Measurements from ENCODE around the gene EPS8L2.
A peak's percentile ranks its signal among the peaks of the same experiment; 100 is the strongest.

EPS8L2 gene

GRCh38 chr11:721741-722345 is 15.8 kb downstream of the EPS8L2 start:
- peak overlapping the region; percentile 26 for H3K4me2 ChIP-seq (ENCODE audit: low read depth, low read length, poor library complexity, severe bottlenecking)

GRCh38 chr11:722346-722811 is 16.3 kb downstream of the EPS8L2 start:
- Histone ChIP-seq H4K20me1 (ENCODE audit: low read depth, low read length) (no peaks in the 10 kb centered on the region), H3K9me3 (ENCODE audit: insufficient read depth, low read length) (no peaks in the 10 kb centered on the region), H3K27ac (ENCODE audit: low read depth, low read length) (no peak overlapping the region), H3K4me2 (ENCODE audit: low read depth, low read length, poor library complexity, severe bottlenecking) (peak overlapping the region; percentile 26), H3K9ac (ENCODE audit: low read length) (no peak overlapping the region), H3F3A (ENCODE audit: insufficient read depth) (peaks cover 7% of the 10 kb centered on the region; the same call in 1 of the 2 replicates), H3K27me3 (ENCODE audit: low read length) (no peaks in the 10 kb centered on the region), H3K4me3 (ENCODE audit: insufficient read depth, low read length, poor library complexity, severe bottlenecking) (no peak overlapping the region), H3K79me2 (ENCODE audit: insufficient read depth, low read length) (no peaks in the 10 kb centered on the region), H3K36me3 (ENCODE audit: low read length) (no peaks in the 10 kb centered on the region), H2AFZ (ENCODE audit: low read depth, low read length, severe bottlenecking) (no peak overlapping the region), H3K9me2 (replicated peaks; ENCODE audit: insufficient read depth, low read length) (no peaks in the 10 kb centered on the region)
- TF ChIP-seq EZH2phosphoT487 (conservative IDR thresholded peaks at IDR 0.05; ENCODE audit: low read length): no peak
- no peak for TF ChIP-seq CTCF (IDR thresholded peaks at IDR 0.05; ENCODE audit: insufficient read depth, low read length, poor library complexity, severe bottlenecking)

More at GRCh38 chr11:721741-722345, 15.8 kb downstream of the EPS8L2 start:
- H3K9me2 ChIP-seq (replicated peaks; ENCODE audit: insufficient read depth, low read length): no peaks in the 10 kb centered on the region
- no peaks in the 10 kb centered on the region for H3K27me3 ChIP-seq (ENCODE audit: low read length)
- H3K9ac ChIP-seq (ENCODE audit: low read length): no peak overlapping the region; the same call in 1 of the 2 replicates
- H3K36me3 ChIP-seq (ENCODE audit: low read length): no peaks in the 10 kb centered on the region
- TF ChIP-seq CTCF (IDR thresholded peaks at IDR 0.05; ENCODE audit: insufficient read depth, low read length, poor library complexity, severe bottlenecking): no peak
- TF ChIP-seq EZH2phosphoT487 (conservative IDR thresholded peaks at IDR 0.05; ENCODE audit: low read length): no peak
- no peaks in the 10 kb centered on the region for H3K79me2 ChIP-seq (ENCODE audit: insufficient read depth, low read length)
- H3K4me3 ChIP-seq (ENCODE audit: insufficient read depth, low read length, poor library complexity, severe bottlenecking): no peak overlapping the region
- H3K27ac ChIP-seq (ENCODE audit: low read depth, low read length): no peak overlapping the region
- no peaks in the 10 kb centered on the region for H4K20me1 ChIP-seq (ENCODE audit: low read depth, low read length)
- H2AFZ ChIP-seq (ENCODE audit: low read depth, low read length, severe bottlenecking): no peak overlapping the region
- H3F3A ChIP-seq (ENCODE audit: insufficient read depth): peaks cover 7% of the 10 kb centered on the region; the same call in 1 of the 2 replicates
- no peaks in the 10 kb centered on the region for H3K9me3 ChIP-seq (ENCODE audit: insufficient read depth, low read length)

- no peak overlapping the region for H3K27ac ChIP-seq (ENCODE audit: low read depth, low read length)
- no peaks in the 10 kb centered on the region for H3K27me3 ChIP-seq (ENCODE audit: low read length)
- peaks cover 7% of the 10 kb centered on the region; the same call in 1 of the 2 replicates for H3F3A ChIP-seq (ENCODE audit: insufficient read depth)
- H4K20me1 ChIP-seq (ENCODE audit: low read depth, low read length): no peaks in the 10 kb centered on the region
- no peaks in the 10 kb centered on the region for H3K79me2 ChIP-seq (ENCODE audit: insufficient read depth, low read length)
- no peak overlapping the region for H3K4me3 ChIP-seq (ENCODE audit: insufficient read depth, low read length, poor library complexity, severe bottlenecking)
- no peaks in the 10 kb centered on the region for H3K9me2 ChIP-seq (replicated peaks; ENCODE audit: insufficient read depth, low read length)
- TF ChIP-seq EZH2phosphoT487 (conservative IDR thresholded peaks at IDR 0.05; ENCODE audit: low read length): no peak
- peak; percentile 91 for TF ChIP-seq CTCF (IDR thresholded peaks at IDR 0.05; ENCODE audit: insufficient read depth, low read length, poor library complexity, severe bottlenecking)
- peak overlapping the region; percentile 36 for H3K4me2 ChIP-seq (ENCODE audit: low read depth, low read length, poor library complexity, severe bottlenecking)
- no peak overlapping the region for H3K9ac ChIP-seq (ENCODE audit: low read length)
- no peak overlapping the region for H2AFZ ChIP-seq (ENCODE audit: low read depth, low read length, severe bottlenecking)
- no peaks in the 10 kb centered on the region for H3K9me3 ChIP-seq (ENCODE audit: insufficient read depth, low read length)
- no peaks in the 10 kb centered on the region for H3K36me3 ChIP-seq (ENCODE audit: low read length)
These were observed 17.3 kb downstream of the EPS8L2 start for GRCh38 chr11:723120-723883.
